ENCODE results near the gene CHDH. TPM values are rescaled to one million over a fixed set of nuclear protein-coding genes. Genes with fewer than 3 reads are reported as not detected.
A peak's percentile ranks its signal among the peaks of the same experiment; 100 is the strongest.

Gene CHDH
- total and polyA plus RNA-seq, 2 experiments from 2014 or later: 2.3 to 6.6 TPM

- Histone ChIP-seq H3F3A (replicated peaks; ENCODE audit: low read depth) (no peaks in the 10 kb centered on the region), H3K79me2 (replicated peaks; ENCODE audit: insufficient read depth) (no peaks in the 10 kb centered on the region), H3K27ac (ENCODE audit: low read depth) (no peak overlapping the region), H4K20me1 (replicated peaks; ENCODE audit: insufficient read depth) (no peaks in the 10 kb centered on the region; the same call in 1 of the 2 replicates), H3K4me3 (no peak overlapping the region), H3K27me3 (ENCODE audit: insufficient read depth) (no peaks in the 10 kb centered on the region), H3K9me2 (ENCODE audit: insufficient read depth) (no peaks in the 10 kb centered on the region), H3K4me1 (ENCODE audit: insufficient read depth) (no peaks in the 10 kb centered on the region), H3K36me3 (ENCODE audit: insufficient read depth) (no peaks in the 10 kb centered on the region; the same call in 1 of the 2 replicates), H3K4me2 (no peak overlapping the region), H2AFZ (no peak overlapping the region)
- H3K36me3 Mint-ChIP-seq (ENCODE audit: low read depth): peaks cover 23% of the 10 kb centered on the region
- peak; percentile 54 for ATAC-seq
- H3K4me1 Mint-ChIP-seq: no peaks in the 10 kb centered on the region
- no peak for DNase-seq (ENCODE audit: low spot score)
- no peak overlapping the region for H3K4me3 Mint-ChIP-seq
- H3K27me3 Mint-ChIP-seq (ENCODE audit: insufficient read depth, low read depth, poor library complexity): no peaks in the 10 kb centered on the region
- TF ChIP-seq EZH2 (IDR thresholded peaks at IDR 0.05; ENCODE audit: low read depth, unreplicated experiment) (no peak), ZNF331 (CRISPR knock-in tag; IDR thresholded peaks at IDR 0.05; ENCODE audit: low read depth) (no peak), ZNF462 (CRISPR knock-in tag; IDR thresholded peaks at IDR 0.05) (no peak), CTCF (conservative IDR thresholded peaks at IDR 0.05; ENCODE audit: low read depth in 2 of 2) (peak; percentile 14 to 19; a peak in 1 of 4 replicates), POLR2AphosphoS5 (IDR thresholded peaks at IDR 0.05; ENCODE audit: low read depth) (no peak), CREB1 (CRISPR knock-in tag; IDR thresholded peaks at IDR 0.05; ENCODE audit: low read depth) (no peak), ETS1 (IDR thresholded peaks at IDR 0.05) (no peak)
- H3K27ac Mint-ChIP-seq: no peak overlapping the region
- no peaks in the 10 kb centered on the region for H3K9me3 Mint-ChIP-seq
These were observed 12.0 kb upstream of the CHDH start for GRCh38 chr3:53858096-53858741.
